Measurements from ENCODE around the gene ENG.

GRCh38 chr9:127886401-127886972 lies 32.0 kb upstream of the ENG start:
- no peak for TF ChIP-seq CTCF (IDR thresholded peaks at IDR 0.05)
- TF ChIP-seq TCF7L2 (IDR thresholded peaks at IDR 0.05; ENCODE audit: low read depth, low read length) = no peak
- TF ChIP-seq SIN3A (IDR thresholded peaks at IDR 0.05; ENCODE audit: borderline replicate concordance, insufficient read depth, low read depth, low read length) = no peak
- no peak for TF ChIP-seq REST (IDR thresholded peaks at IDR 0.05; ENCODE audit: insufficient read depth in 1 of 2, low read depth in 2 of 2, low read length in 1 of 2)
- no peak for TF ChIP-seq POLR2AphosphoS5 (IDR thresholded peaks at IDR 0.05; ENCODE audit: low read depth, low read length)
